ENCODE results near the gene ITPRIPL1. TPM values are rescaled to one million over a fixed set of nuclear protein-coding genes. Genes with fewer than 3 reads are reported as not detected.
A peak's percentile ranks its signal among the peaks of the same experiment; 100 is the strongest.

Gene ITPRIPL1
- total RNA-seq, 2 experiments from 2014 or later = 8.1 to 13.5 TPM

- H2AFZ ChIP-seq (ENCODE audit: low read length) = peak overlapping the region; percentile 80; the same call in 1 of the 2 replicates
- H3K4me3 ChIP-seq (ENCODE audit: low read depth, low read length, poor library complexity, severe bottlenecking) = peak overlapping the region; percentile 95
- H3K79me2 ChIP-seq (ENCODE audit: insufficient read depth, low read depth, low read length) = peaks cover 36% of the 10 kb centered on the region
- peak overlapping the region; percentile 73 for H3K27ac ChIP-seq (ENCODE audit: low read depth, low read length, poor library complexity, severe bottlenecking)
- no peaks in the 10 kb centered on the region for H3K9me3 ChIP-seq (ENCODE audit: low read length)
- TF ChIP-seq EZH2phosphoT487 (IDR thresholded peaks at IDR 0.05; ENCODE audit: borderline replicate concordance, low read depth, low read length) (no peak), CTCF (conservative IDR thresholded peaks at IDR 0.05; ENCODE audit: low read length) (no peak)
- H3K36me3 ChIP-seq (ENCODE audit: insufficient read depth, low read length) = peaks cover 36% of the 10 kb centered on the region
- no TSS peak for BruUV-seq (replicated peaks)
- H3K9me2 ChIP-seq (ENCODE audit: insufficient read depth, low read length) = no peaks in the 10 kb centered on the region
- H4K20me1 ChIP-seq (ENCODE audit: insufficient read depth, low read length) = peaks cover 9% of the 10 kb centered on the region; the same call in 1 of the 2 replicates
- ChIA-PET POLR2A (interaction anchor here (0.7 to 3.4 kb wide), 6 partner anchors 14 to 99 kb away, joined by 3 to 31 read pairs (median 3); partner anchors contain the start of genes CIAO1, NCAPH and TMEM127), CTCF (ENCODE audit: unreplicated experiment) (no interaction called here)
- no peak for DNase-seq (ENCODE audit: low spot score)
- peaks cover 28% of the 10 kb centered on the region for H3K4me1 ChIP-seq (ENCODE audit: insufficient read depth, low read length, poor library complexity, severe bottlenecking)
- H3K4me2 ChIP-seq (ENCODE audit: low read length) = peak overlapping the region; percentile 96
- intact Hi-C loops (cut with micrococcal nuclease; ENCODE audit: unreplicated experiment) = no loop called here
These were observed 18.7 kb upstream of the ITPRIPL1 start for GRCh38 chr2:96306370-96306769.

- Histone ChIP-seq H3K4me3 (ENCODE audit: low read depth, low read length, poor library complexity, severe bottlenecking) (no peak overlapping the region), H3K4me2 (ENCODE audit: low read length) (no peak overlapping the region), H3K27ac (ENCODE audit: low read depth, low read length, poor library complexity, severe bottlenecking) (no peak overlapping the region), H3K9me2 (ENCODE audit: insufficient read depth, low read length) (no peaks in the 10 kb centered on the region), H4K20me1 (ENCODE audit: insufficient read depth, low read length) (peaks cover 9% of the 10 kb centered on the region; the same call in 1 of the 2 replicates), H3K79me2 (ENCODE audit: insufficient read depth, low read depth, low read length) (peaks cover 24% of the 10 kb centered on the region), H3K36me3 (ENCODE audit: insufficient read depth, low read length) (peaks cover 17% of the 10 kb centered on the region), H2AFZ (ENCODE audit: low read length) (no peak overlapping the region), H3K4me1 (ENCODE audit: insufficient read depth, low read length, poor library complexity, severe bottlenecking) (peaks cover 28% of the 10 kb centered on the region), H3K9me3 (ENCODE audit: low read length) (no peaks in the 10 kb centered on the region)
- TF ChIP-seq CTCF (conservative IDR thresholded peaks at IDR 0.05; ENCODE audit: low read length) (no peak), EZH2phosphoT487 (IDR thresholded peaks at IDR 0.05; ENCODE audit: borderline replicate concordance, low read depth, low read length) (no peak)
- DNase-seq (ENCODE audit: low spot score) = no peak
- no TSS peak for BruUV-seq (replicated peaks)
- CTCF ChIA-PET (ENCODE audit: unreplicated experiment) = no interaction called here
- intact Hi-C loops (cut with micrococcal nuclease; ENCODE audit: unreplicated experiment) = no loop called here
- POLR2A ChIA-PET = interaction anchor here (1.0 to 1.2 kb wide), 2 partner anchors 13 to 34 kb away, joined by 3 to 4 read pairs; no protein-coding TSS in a partner anchor
These were observed 16.9 kb upstream of the ITPRIPL1 start for GRCh38 chr2:96308248-96308647.

GRCh38 chr2:96315005-96315399 is 10.1 kb upstream of the ITPRIPL1 start:
- CTCF ChIA-PET (ENCODE audit: unreplicated experiment) = no interaction called here
- Histone ChIP-seq H3K4me1 (ENCODE audit: insufficient read depth, low read length, poor library complexity, severe bottlenecking) (peaks cover 30% of the 10 kb centered on the region), H3K9me3 (ENCODE audit: low read length) (no peaks in the 10 kb centered on the region), H3K9me2 (ENCODE audit: insufficient read depth, low read length) (no peaks in the 10 kb centered on the region), H2AFZ (ENCODE audit: low read length) (no peak overlapping the region), H3K79me2 (ENCODE audit: insufficient read depth, low read depth, low read length) (no peaks in the 10 kb centered on the region), H3K4me3 (ENCODE audit: low read depth, low read length, poor library complexity, severe bottlenecking) (no peak overlapping the region), H3K4me2 (ENCODE audit: low read length) (no peak overlapping the region), H4K20me1 (ENCODE audit: insufficient read depth, low read length) (no peaks in the 10 kb centered on the region), H3K36me3 (ENCODE audit: insufficient read depth, low read length) (no peaks in the 10 kb centered on the region), H3K27ac (ENCODE audit: low read depth, low read length, poor library complexity, severe bottlenecking) (no peak overlapping the region)
- intact Hi-C loops (cut with micrococcal nuclease; ENCODE audit: unreplicated experiment) = no loop called here
- no peak for DNase-seq (ENCODE audit: low spot score)
- POLR2A ChIA-PET = interaction anchor here (1.6 kb wide), 1 partner anchor 26 kb away, joined by 6 read pairs; no protein-coding TSS in a partner anchor
- TF ChIP-seq CTCF (conservative IDR thresholded peaks at IDR 0.05; ENCODE audit: low read length) (no peak), EZH2phosphoT487 (IDR thresholded peaks at IDR 0.05; ENCODE audit: borderline replicate concordance, low read depth, low read length) (no peak)
- BruUV-seq (replicated peaks) = no TSS peak
